DMS53 (cell line): ENCODE measurements around the gene RGMB.
A peak's percentile ranks its signal among the peaks of the same experiment; 100 is the strongest.

ENCODE experiments used
- DNase-seq: peaks from one replicate; lab custom pipeline; 2025; lab: John Stamatoyannopoulos, UW

RGMB gene

DNA sequence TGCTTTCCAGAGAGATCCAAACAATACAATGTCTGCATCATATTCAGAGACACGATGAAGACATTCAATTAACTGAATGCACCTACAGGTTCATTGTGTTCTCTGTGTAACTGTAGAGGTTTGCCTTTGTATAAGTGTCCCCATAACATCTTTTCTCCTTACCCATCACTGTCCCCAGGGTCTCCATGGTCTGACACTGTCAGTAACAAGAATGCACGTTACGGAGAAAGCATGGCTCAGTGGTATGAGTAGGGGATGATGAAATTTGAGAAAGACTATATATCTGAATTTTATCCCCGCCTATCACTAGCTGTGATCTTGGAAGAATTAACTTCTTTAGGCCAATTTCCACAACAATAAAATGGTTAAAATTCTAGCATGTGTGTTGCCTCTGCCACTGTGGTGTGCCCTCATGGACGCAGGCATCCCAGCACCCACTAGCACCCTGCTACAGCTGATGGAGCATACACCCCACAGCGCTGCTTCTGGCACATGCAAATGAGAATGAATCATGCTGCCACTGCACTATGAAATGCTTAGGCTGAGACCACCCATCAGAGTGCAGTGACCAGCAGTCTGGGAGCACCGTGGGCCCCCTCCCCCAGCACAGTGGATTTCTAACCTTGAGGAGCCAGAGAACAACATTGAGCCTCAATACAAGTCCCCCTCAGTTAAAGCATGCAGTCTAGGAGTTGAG is 54.3 kb downstream of the RGMB start:
- no peak for DNase-seq

DNA sequence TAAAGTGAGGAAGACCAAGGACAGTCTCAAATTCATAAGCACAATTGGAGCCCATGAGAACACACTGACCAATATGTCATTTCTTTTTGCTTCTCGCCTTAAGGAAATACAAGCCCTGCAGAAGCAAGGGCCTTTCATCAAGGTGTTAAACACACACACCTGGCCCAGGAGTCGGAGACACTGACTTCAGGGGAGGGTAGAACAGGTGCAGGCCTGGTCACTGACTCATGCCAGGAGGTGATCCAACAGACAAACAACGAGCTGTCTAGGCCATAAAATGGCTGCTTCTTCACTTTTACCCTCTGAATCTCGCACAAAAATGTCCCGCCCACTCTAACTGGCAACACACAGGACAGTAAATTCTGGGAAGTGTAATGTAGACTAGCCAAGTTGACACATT is 62.7 kb downstream of the RGMB start:
- DNase-seq = peak; percentile 91

DNA sequence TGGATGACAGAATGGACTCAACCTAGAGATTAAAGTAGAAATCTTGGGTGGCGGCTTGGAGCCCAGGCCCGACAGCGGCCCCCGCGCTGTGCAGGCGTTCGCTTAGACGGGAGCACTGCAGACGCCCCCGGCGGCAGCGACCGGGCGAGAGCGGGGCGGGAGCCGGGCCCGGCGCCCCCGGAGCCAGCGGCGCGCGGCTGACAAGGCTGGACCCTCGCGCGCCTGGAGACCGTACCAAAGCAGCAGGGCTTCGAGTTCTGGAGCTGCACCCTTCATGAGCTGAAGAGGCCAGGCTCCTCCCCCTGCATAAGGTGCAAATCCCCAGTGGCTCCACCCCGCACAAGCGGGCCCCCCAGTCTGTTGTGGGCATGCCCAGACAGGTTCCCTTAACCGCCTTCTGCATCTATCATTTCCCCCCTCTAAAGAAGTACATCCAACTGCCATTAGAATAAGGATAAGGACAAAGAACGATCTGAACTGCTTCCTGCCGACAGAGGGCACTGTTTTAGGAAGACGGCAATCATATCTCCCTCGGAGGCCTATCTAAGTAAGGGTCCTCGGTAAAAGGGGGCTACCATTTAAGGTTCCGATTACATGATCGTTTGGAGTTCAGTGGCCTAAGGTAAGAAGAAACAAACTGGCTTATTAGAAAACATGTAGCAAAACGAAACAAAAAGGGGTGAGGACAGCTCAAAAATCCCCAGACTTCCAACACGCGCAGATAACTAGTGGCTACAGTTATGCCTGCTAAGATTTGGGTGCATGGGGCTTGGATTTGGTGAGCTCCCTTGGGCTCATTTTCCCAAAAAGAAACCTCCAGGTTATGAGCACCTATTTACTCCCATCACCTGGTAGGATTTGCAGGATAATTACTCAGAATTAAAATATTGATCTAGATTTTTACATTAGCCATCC is 66.3 kb downstream of the RGMB start:
- DNase-seq = peak; percentile 4

DNA sequence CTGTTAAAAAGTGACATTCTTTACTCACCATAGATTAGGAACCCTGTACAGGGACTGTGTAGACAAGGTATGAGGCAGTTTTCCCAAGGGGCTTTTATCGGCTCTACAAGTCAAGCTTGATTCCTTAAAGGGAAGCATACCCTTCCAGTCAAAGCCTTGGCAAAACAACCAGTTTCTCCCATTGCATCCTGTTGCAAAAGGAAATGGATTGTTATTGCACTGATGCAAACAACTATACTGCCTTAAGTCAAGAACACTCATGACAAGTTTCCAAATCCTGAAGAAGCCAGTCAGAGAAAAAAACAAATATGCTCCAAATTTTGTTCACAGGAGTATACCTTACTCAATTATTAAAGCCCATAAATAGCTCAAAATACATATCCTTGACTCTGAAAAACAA is 67.5 kb downstream of the RGMB start:
- no peak for DNase-seq

DNA sequence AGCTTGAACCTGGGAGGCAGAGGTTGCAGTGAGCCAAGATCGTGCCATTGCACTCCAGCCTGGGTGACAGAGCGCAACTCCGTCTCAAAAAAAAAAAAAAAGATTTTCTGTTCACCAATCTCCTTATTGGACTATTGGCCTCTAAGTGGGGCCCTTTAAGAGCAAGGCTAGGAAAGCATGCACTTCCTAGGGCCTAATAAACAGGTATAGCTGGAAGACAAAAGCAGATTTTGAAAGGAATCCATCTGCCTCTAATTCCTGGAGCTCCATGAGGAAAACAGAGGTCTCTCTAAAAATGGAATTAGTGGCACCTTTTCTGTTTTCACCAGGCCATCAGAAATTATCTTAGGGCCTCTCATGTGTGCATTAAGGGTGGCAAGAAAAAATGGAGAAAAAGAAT is 70.0 kb downstream of the RGMB start:
- DNase-seq = peak; percentile 31

DNA sequence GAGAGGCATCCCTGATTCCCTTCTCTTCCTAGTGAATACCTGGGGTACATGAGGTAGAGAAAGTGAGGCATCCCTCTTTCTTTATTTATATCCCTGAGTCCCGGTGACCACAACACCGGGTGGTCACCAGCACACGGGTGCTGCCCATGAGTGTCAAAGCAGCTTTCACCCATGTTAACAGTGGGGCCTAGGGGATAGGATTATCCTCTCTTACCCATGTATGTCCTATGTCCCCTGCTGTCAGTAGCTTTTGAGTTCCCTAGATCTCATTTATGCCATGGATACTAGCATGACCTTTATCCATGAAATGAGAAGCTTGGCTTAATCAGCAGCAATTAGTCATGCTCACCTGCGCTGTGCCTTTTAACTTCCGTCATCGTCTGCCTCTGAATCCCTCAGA is 71.4 kb downstream of the RGMB start:
- DNase-seq = no peak

GRCh38 chr5:98845878-98846277 is 72.4 kb downstream of the RGMB start:
- DNase-seq = no peak
